ENCODE results near the gene NSG1. TPM values are rescaled to one million over a fixed set of nuclear protein-coding genes. Genes with fewer than 3 reads are reported as not detected.

NSG1 gene
- total RNA-seq, 6 donors from 2014 or later = 0.29 to 3.8 (median 1.3) TPM; not detected in 1

GRCh38 chr4:4427886-4428285 lies 41.0 kb downstream of the NSG1 start:
- Histone ChIP-seq H3K27ac (no peak overlapping the region), H3K27me3 (no peaks in the 10 kb centered on the region), H3K36me3 (peaks cover 9 to 48% (median 29%) of the 10 kb centered on the region in 4 donors), H3K4me1 (no peaks in the 10 kb centered on the region), H3K4me3 (no peak overlapping the region), H3K9me3 (no peaks in the 10 kb centered on the region)
- no peak for DNase-seq
- TF ChIP-seq POLR2A (IDR thresholded peaks at IDR 0.05) (no peak), POLR2AphosphoS5 (IDR thresholded peaks at IDR 0.05) (no peak), EP300 (IDR thresholded peaks at IDR 0.05) (no peak), CTCF (IDR thresholded peaks at IDR 0.05) (no peak)
- WGBS, 2 donors = 85 to 86% methylated on average over 2 to 5 of the region's 5 CpGs
- ATAC-seq (ENCODE audit: low FRiP score in 2 of 2) = no peak

DNA sequence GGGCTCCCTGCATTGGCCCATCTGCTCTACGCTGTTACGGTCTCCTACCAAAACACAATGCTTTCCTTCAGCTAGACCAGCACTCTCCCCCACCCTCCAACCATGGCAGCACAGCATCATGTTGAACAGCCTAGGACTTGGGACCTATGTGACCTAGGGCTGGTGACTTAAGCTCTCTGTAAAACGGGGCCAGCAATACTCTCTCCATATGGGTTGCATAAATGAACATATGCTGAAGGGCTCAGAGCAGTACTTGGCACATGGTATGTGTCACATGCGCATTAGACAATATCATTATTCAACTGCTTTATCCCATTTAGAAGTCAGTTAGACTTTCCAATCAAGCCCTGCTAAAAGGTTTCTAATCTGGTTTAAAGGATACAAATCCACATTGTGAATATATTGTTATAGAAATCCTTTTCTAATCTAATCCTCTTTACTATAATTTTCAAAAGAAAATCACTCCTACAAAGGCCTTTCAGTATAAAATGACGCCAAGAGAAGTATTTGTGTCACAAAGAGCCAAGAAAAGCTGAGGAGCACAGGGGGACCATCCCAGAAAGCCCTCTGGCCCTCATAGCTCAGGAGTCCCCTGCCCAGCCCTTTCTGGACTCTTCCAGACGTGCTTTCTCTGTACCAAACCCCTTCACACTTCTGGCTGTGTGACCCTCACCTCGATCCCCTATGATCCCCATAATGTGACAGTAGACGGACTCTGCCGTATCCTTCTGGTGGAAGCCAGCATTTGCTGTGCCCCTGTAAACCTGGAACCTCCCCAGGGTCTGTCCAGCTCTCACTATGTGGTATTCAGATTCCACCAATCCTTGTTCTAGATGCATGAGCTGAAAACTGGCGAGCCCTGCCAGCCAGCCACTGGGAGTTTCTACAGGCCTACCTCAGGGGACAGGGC lies 42.3 kb downstream of the NSG1 start:
- Histone ChIP-seq H3K27me3 (no peaks in the 10 kb centered on the region), H3K9me3 (no peaks in the 10 kb centered on the region), H3K27ac (no peak overlapping the region), H3K36me3 (peaks cover 10 to 46% (median 20%) of the 10 kb centered on the region in 4 donors), H3K4me1 (no peaks in the 10 kb centered on the region), H3K4me3 (no peak overlapping the region)
- ATAC-seq (ENCODE audit: low FRiP score in 2 of 2) = no peak
- no peak for DNase-seq
- 94 to 97% methylated on average over 10 of the region's 10 CpGs for WGBS, 2 donors
- no peak for TF ChIP-seq EP300 (IDR thresholded peaks at IDR 0.05)
- no peak for TF ChIP-seq POLR2A (IDR thresholded peaks at IDR 0.05)
- no peak for TF ChIP-seq CTCF (IDR thresholded peaks at IDR 0.05)
- TF ChIP-seq POLR2AphosphoS5 (IDR thresholded peaks at IDR 0.05) = no peak

- Histone ChIP-seq H3K27ac (no peak overlapping the region), H3K4me3 (no peak overlapping the region), H3K36me3 (peaks cover 8 to 47% (median 13%) of the 10 kb centered on the region in 4 donors), H3K27me3 (no peaks in the 10 kb centered on the region), H3K4me1 (no peaks in the 10 kb centered on the region), H3K9me3 (no peaks in the 10 kb centered on the region)
- WGBS, 2 donors = 71 to 73% methylated on average over 7 of the region's 7 CpGs
- TF ChIP-seq CTCF (IDR thresholded peaks at IDR 0.05) (peak in 4 of 6 experiments; percentile 31 to 42 (median 37)), EP300 (IDR thresholded peaks at IDR 0.05) (no peak), POLR2A (IDR thresholded peaks at IDR 0.05) (no peak), POLR2AphosphoS5 (IDR thresholded peaks at IDR 0.05) (no peak)
- no peak for DNase-seq
- no peak for ATAC-seq (ENCODE audit: low FRiP score in 2 of 2)
Observed at GRCh38 chr4:4430492-4431195, 43.7 kb downstream of the NSG1 start.

- no peak for ATAC-seq (ENCODE audit: low FRiP score in 2 of 2)
Observed at GRCh38 chr4:4432341-4433125, 45.6 kb downstream of the NSG1 start.

More at GRCh38 chr4:4432341-4433125, 45.6 kb downstream of the NSG1 start:
- TF ChIP-seq EP300 (IDR thresholded peaks at IDR 0.05) = no peak
- no peak for TF ChIP-seq POLR2A (IDR thresholded peaks at IDR 0.05)
- TF ChIP-seq CTCF (IDR thresholded peaks at IDR 0.05) = no peak
- TF ChIP-seq POLR2AphosphoS5 (IDR thresholded peaks at IDR 0.05) = no peak
- 90 to 95% methylated on average over 9 to 11 of the region's 11 CpGs for WGBS, 2 donors
- no peak for DNase-seq
- Histone ChIP-seq H3K27me3 (no peaks in the 10 kb centered on the region), H3K9me3 (no peaks in the 10 kb centered on the region), H3K36me3 (peaks cover 13 to 53% (median 18%) of the 10 kb centered on the region in 4 donors), H3K27ac (no peak overlapping the region), H3K4me3 (no peak overlapping the region), H3K4me1 (no peaks in the 10 kb centered on the region)

All from upper lobe of left lung (tissue), 6 donors.